GM04503 (cell line): Measurements from ENCODE around the gene PIM1.

ENCODE experiments used
- DNase-seq: peaks from one replicate; pipeline ENCODE4 v3.0.0-alpha.2; 2012; ENCODE audit warnings: low read depth

Gene PIM1

GRCh38 chr6:37137201-37138090 is 32.5 kb upstream of the PIM1 start:
- DNase-seq = peak; percentile 98

GRCh38 chr6:37138856-37139229 is 31.1 kb upstream of the PIM1 start:
- no peak for DNase-seq

GRCh38 chr6:37139230-37139962 is 30.6 kb upstream of the PIM1 start:
- DNase-seq = no peak

GRCh38 chr6:37140145-37140544 is 29.8 kb upstream of the PIM1 start:
- no peak for DNase-seq

- DNase-seq = peak; percentile 54
These were observed 28.5 kb upstream of the PIM1 start for GRCh38 chr6:37141281-37142049.

GRCh38 chr6:37142050-37142614 is 27.8 kb upstream of the PIM1 start:
- no peak for DNase-seq

- no peak for DNase-seq
These were observed 26.4 kb upstream of the PIM1 start for GRCh38 chr6:37143585-37143984.

- DNase-seq = no peak
These were observed 24.5 kb upstream of the PIM1 start for GRCh38 chr6:37145443-37145842.

GRCh38 chr6:37146735-37147157 is 23.2 kb upstream of the PIM1 start:
- no peak for DNase-seq

GRCh38 chr6:37149745-37150144 is 20.2 kb upstream of the PIM1 start:
- no peak for DNase-seq

- no peak for DNase-seq
These were observed 19.6 kb upstream of the PIM1 start for GRCh38 chr6:37150314-37150713.

- no peak for DNase-seq
These were observed 14.3 kb upstream of the PIM1 start for GRCh38 chr6:37155394-37156312.

GRCh38 chr6:37158508-37158907 is 11.4 kb upstream of the PIM1 start:
- DNase-seq = no peak

- peak; percentile 40 for DNase-seq
These were observed 8.8 kb upstream of the PIM1 start for GRCh38 chr6:37160922-37161778.

- DNase-seq = no peak
These were observed 7.2 kb upstream of the PIM1 start for GRCh38 chr6:37162740-37163139.

GRCh38 chr6:37168163-37168758 is 1.7 kb upstream of the PIM1 start:
- DNase-seq = no peak

- DNase-seq = peak; percentile 16
These were observed 999 bp upstream of the PIM1 start for GRCh38 chr6:37168811-37169495.

GRCh38 chr6:37170273-37171200 is 585 bp downstream of the PIM1 start:
- no peak for DNase-seq
